HepG2 (cell line): Measurements from ENCODE around the gene TUT7. TPM values are rescaled to one million over a fixed set of nuclear protein-coding genes. Genes with fewer than 3 reads are reported as not detected.
A peak's percentile ranks its signal among the peaks of the same experiment; 100 is the strongest.

Experiments
- ARID4A ChIP-seq: sonication (generic); formaldehyde crosslinking; IDR thresholded peaks from 2 replicates; pipeline ENCODE4 v1.5.0; 2020; ENCODE audit warnings: mild to moderate bottlenecking, missing genetic modification reagents, borderline replicate concordance
- HNRNPLL ChIP-seq: fragments of 200-400 bp; formaldehyde crosslinking; IDR thresholded peaks from 2 replicates; pipeline ENCODE4 v1.6.1; 2017; ENCODE audit warnings: mild to moderate bottlenecking, low read depth, low read length; ENCODE audit not compliant: poor library complexity, severe bottlenecking
- KIAA2018 ChIP-seq: sonication (generic); formaldehyde crosslinking; IDR thresholded peaks from 2 replicates; pipeline ENCODE4 v1.5.0; 2020; ENCODE audit warnings: mild to moderate bottlenecking, missing genetic modification reagents, borderline replicate concordance
- KLF11 ChIP-seq: IDR thresholded peaks from 2 replicates; pipeline ENCODE4 v1.6.1; 2016; ENCODE audit warnings: missing compliant biosample characterization
- PBX3 ChIP-seq: sonication (generic); formaldehyde crosslinking; IDR thresholded peaks from 2 replicates; pipeline ENCODE4 v1.8.1; 2023; ENCODE audit warnings: missing genetic modification reagents, inconsistent platforms, borderline replicate concordance
- STAG1 ChIP-seq: sonication (generic); formaldehyde crosslinking; IDR thresholded peaks from 2 replicates; pipeline ENCODE4 v1.4.0; 2020; ENCODE audit warnings: missing genetic modification reagents
- ZFP91 ChIP-seq: sonication (generic); formaldehyde crosslinking; IDR thresholded peaks from 2 replicates; pipeline ENCODE4 v1.9.0; 2022; ENCODE audit warnings: missing genetic modification reagents, mild to moderate bottlenecking, borderline replicate concordance
- ZNF724P ChIP-seq: sonication (generic); formaldehyde crosslinking; IDR thresholded peaks from 2 replicates; pipeline ENCODE4 v1.8.0; 2022; ENCODE audit warnings: missing genetic modification reagents, borderline replicate concordance
- ZNF784 ChIP-seq: sonication (generic); formaldehyde crosslinking; IDR thresholded peaks from 2 replicates; pipeline ENCODE4 v1.5.1; 2020; ENCODE audit warnings: missing genetic modification reagents, mild to moderate bottlenecking, borderline replicate concordance
- polyA plus RNA-seq, 8 experiments: library from polyadenylated mRNA; depleted of rRNA in 3 of 8; stranded (reverse) in 7 of 8; unstranded in 1 of 8; fragments of >200 nt; fragmentation: Illumina TruSeq in 4 of 8; extraction: Trizol in 4 of 8; gene quantifications; 2 replicates each; pipeline versions ENCODE4 v1.2.1 to v1.2.3, GENCODE V29; 2011 to 2016; ENCODE audit warnings: low read depth in 4 of 8, missing spikeins in 1 of 8, mixed read lengths in 1 of 8; ENCODE audit not compliant: insufficient read depth in 1 of 8
- total RNA-seq, 5 experiments: library from RNA; depleted of rRNA; stranded (reverse); fragments of >200 nt; fragmentation: Illumina TruSeq; extraction: Trizol; gene quantifications; 2 replicates each; pipeline ENCODE4 v1.2.3, GENCODE V29; 2016; ENCODE audit warnings: low read depth in 1 of 5

TUT7 gene
- total and polyA plus RNA-seq, 2 of the 13 experiments (the other 11 are each of a cell fraction or from before 2014, with no cell fraction given) = 12.0 to 19.4 TPM

GRCh38 chr9:86336058-86336457 lies 18.2 kb downstream of the TUT7 start (continued):
- TF ChIP-seq ZNF784 (CRISPR knock-in tag) (no peak), KLF11 (CRISPR knock-in tag) (no peak), ZFP91 (no peak), ZNF724P (no peak), KIAA2018 (no peak), PBX3 (CRISPR knock-in tag) (no peak), ARID4A (CRISPR knock-in tag) (no peak; the same call in 1 of the 2 replicates), STAG1 (peak; percentile 9; the same call in 1 of the 2 replicates), HNRNPLL (no peak)
